Naive thymus-derived CD4-positive, alpha-beta T cell (primary cell): ENCODE results near the gene TNS3. TPM values are rescaled to one million over a fixed set of nuclear protein-coding genes. Genes with fewer than 3 reads are reported as not detected.

Source experiments
- ATAC-seq: fragments of 150-1000 bp; cut with Tn5 transposase; 2 replicates; pipeline ENCODE4 v1.10.0; 2021; ENCODE audit warnings: mild to moderate bottlenecking, moderate library complexity
- CTCF ChIA-PET: fragments of 350-600 bp; sonication (Branson Sonifier 250); formaldehyde crosslinking; loops from one replicate; lab custom pipeline; 2021; ENCODE audit warnings: antibody characterized with exemption; lab: Charles Lee
- POLR2A ChIA-PET: fragments of 350-600 bp; sonication (Branson Sonifier 250); formaldehyde crosslinking; loops from one replicate; lab custom pipeline; 2021; ENCODE audit warnings: antibody characterized with exemption, inconsistent platforms; lab: Charles Lee
- DNase-seq, 9 donors: peaks; one replicate each; pipeline versions ENCODE4 v3.0.0 to v3.0.0-alpha.2; 2020 to 2022; ENCODE audit warnings: mixed read lengths in 1 of 9
- H3K27ac ChIP-seq: one replicate; pipeline ENCODE4 v1.7.0; 2013; ENCODE audit warnings: mild to moderate bottlenecking, low read depth, low read length, moderate library complexity
- H3K27me3 ChIP-seq, 2 donors: one replicate each; pipeline ENCODE4 v1.7.0; 2013; ENCODE audit warnings: low read length in 2 of 2, mild to moderate bottlenecking in 2 of 2, moderate library complexity in 2 of 2; ENCODE audit not compliant: control insufficient read depth in 2 of 2, insufficient read depth in 2 of 2
- H3K36me3 ChIP-seq, 3 experiments: 1 replicate in 2 of 3; 2 replicates in 1 of 3; pipeline ENCODE4 v1.7.0; 2013; ENCODE audit warnings: low read length in 3 of 3, mild to moderate bottlenecking in 3 of 3, moderate library complexity in 1 of 3; ENCODE audit not compliant: insufficient read depth in 3 of 3, control insufficient read depth in 2 of 3
- H3K4me1 ChIP-seq, 2 donors: one replicate each; pipeline ENCODE4 v1.7.0; 2013; ENCODE audit warnings: low read length in 2 of 2, mild to moderate bottlenecking in 2 of 2, moderate library complexity in 1 of 2; ENCODE audit not compliant: control insufficient read depth in 2 of 2, insufficient read depth in 2 of 2
- H3K4me3 ChIP-seq: 2 replicates; pipeline ENCODE4 v1.7.0; 2013; ENCODE audit warnings: mild to moderate bottlenecking, low read length
- H3K9me3 ChIP-seq, 3 experiments: 1 replicate in 2 of 3; 2 replicates in 1 of 3; pipeline ENCODE4 v1.7.0; 2013; ENCODE audit warnings: low read length in 3 of 3; ENCODE audit not compliant: control insufficient read depth in 2 of 3
- H3K27ac Mint-ChIP-seq, 9 donors: one replicate each; pipeline ENCODE4 v1.8.0; 2020 to 2022; ENCODE audit warnings: mixed read lengths in 9 of 9, mild to moderate bottlenecking in 8 of 9, moderate library complexity in 5 of 9, inconsistent platforms in 2 of 9
- H3K27me3 Mint-ChIP-seq, 5 donors: one replicate each; pipeline ENCODE4 v1.8.0; 2021 to 2022; ENCODE audit warnings: mixed read lengths in 5 of 5, mild to moderate bottlenecking in 1 of 5
- H3K36me3 Mint-ChIP-seq, 5 donors: one replicate each; pipeline ENCODE4 v1.8.0; 2020 to 2022; ENCODE audit warnings: mixed read lengths in 5 of 5, mild to moderate bottlenecking in 3 of 5, inconsistent platforms in 1 of 5
- H3K4me1 Mint-ChIP-seq, 7 donors: one replicate each; pipeline ENCODE4 v1.8.0; 2020 to 2022; ENCODE audit warnings: mixed read lengths in 7 of 7, mild to moderate bottlenecking in 3 of 7, inconsistent platforms in 1 of 7
- H3K4me3 Mint-ChIP-seq, 10 donors: one replicate each; pipeline ENCODE4 v1.8.0; 2020 to 2022; ENCODE audit warnings: mild to moderate bottlenecking in 10 of 10, mixed read lengths in 10 of 10, moderate library complexity in 6 of 10, inconsistent platforms in 2 of 10
- H3K9me3 Mint-ChIP-seq, 11 donors: one replicate each; pipeline ENCODE4 v1.8.0; 2020 to 2022; ENCODE audit warnings: mixed read lengths in 11 of 11, mild to moderate bottlenecking in 4 of 11, inconsistent platforms in 1 of 11, moderate library complexity in 1 of 11
- intact Hi-C, 2 donors: fragments of 100-400 bp; cut with micrococcal nuclease; formaldehyde crosslinking; loops; one replicate each; pipeline ENCODE4 v1.15.1; 2023
- polyA plus RNA-seq, 2 donors: library from polyadenylated mRNA; unstranded; fragments of 300-500 nt; fragmentation: Illumina TruSeq; gene quantifications; one replicate each; pipeline ENCODE4 v1.2.3, GENCODE V29; 2021
- total RNA-seq, 6 experiments: library from RNA in 5 of 6; stranded (reverse) in 5 of 6; gene quantifications; 1 replicate in 5 of 6; 2 replicates in 1 of 6; pipeline ENCODE4 v1.2.3 and lab custom pipeline; 2021 to 2026

Gene TNS3
- total and polyA plus RNA-seq, 7 experiments from 2014 or later: 0.85 to 38.3 (median 2.6) TPM; not detected in 2

DNA sequence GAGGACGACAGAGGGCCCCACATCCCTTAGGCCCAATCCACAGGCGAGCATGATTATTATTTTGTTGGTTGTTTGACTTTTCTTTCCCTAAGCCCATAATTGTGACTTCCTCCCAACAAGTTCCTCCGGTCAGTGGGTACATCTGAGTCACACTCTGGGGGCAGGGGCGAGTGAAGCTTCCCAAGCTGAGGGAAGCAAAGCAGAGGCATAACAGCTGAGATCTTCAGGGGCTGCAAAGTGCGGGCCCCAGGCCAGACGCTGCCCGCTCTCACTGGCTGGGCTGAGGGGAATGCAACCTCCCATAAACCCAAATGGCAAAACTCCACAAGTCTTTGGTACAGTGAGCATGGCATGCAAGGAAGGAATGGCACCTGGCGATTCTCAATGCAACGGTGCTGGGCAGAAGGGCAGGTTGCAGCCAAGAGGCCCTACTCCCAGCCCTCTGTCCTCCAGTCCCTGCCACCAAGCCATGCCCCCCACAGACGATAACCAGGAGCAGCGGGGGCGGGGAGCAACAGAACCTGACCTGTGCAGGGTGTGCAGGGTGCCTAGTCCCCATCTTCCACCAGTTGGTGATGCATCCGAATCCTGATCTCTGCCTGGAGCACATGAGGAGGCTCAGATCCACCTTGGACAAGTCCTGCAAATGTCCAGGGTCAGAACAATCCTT lies 25.3 kb downstream of the TNS3 start:
- Mint-ChIP-seq H3K36me3 (no peaks in the 10 kb centered on the region), H3K9me3 (peaks cover 0 to 3% (median 0%) of the 10 kb centered on the region in 11 donors), H3K4me1 (peaks cover 0 to 1% (median 0%) of the 10 kb centered on the region in 7 donors), H3K27me3 (no peaks in the 10 kb centered on the region), H3K27ac (no peak overlapping the region), H3K4me3 (no peak overlapping the region)
- ChIA-PET POLR2A (no interaction called here), CTCF (no interaction called here)
- H3K36me3 ChIP-seq: no peaks in the 10 kb centered on the region
- peak; percentile 31 for ATAC-seq
- H3K4me1 ChIP-seq: no peaks in the 10 kb centered on the region
- H3K9me3 ChIP-seq: no peaks in the 10 kb centered on the region
- no peak for DNase-seq
- no peak overlapping the region for H3K4me3 ChIP-seq
- no peak overlapping the region for H3K27ac ChIP-seq
- intact Hi-C loops: no loop called here
- H3K27me3 ChIP-seq: no peaks in the 10 kb centered on the region

GRCh38 chr7:47553309-47553708 lies 28.6 kb downstream of the TNS3 start:
- no peak for ATAC-seq
- CTCF ChIA-PET: no interaction called here
- Histone ChIP-seq H3K27ac (no peak overlapping the region), H3K9me3 (no peaks in the 10 kb centered on the region), H3K27me3 (no peaks in the 10 kb centered on the region), H3K36me3 (no peaks in the 10 kb centered on the region), H3K4me3 (no peak overlapping the region), H3K4me1 (no peaks in the 10 kb centered on the region)
- no peaks in the 10 kb centered on the region for H3K27me3 Mint-ChIP-seq
- H3K9me3 Mint-ChIP-seq: peaks cover 0 to 2% (median 0%) of the 10 kb centered on the region in 11 donors
- no peak overlapping the region for H3K27ac Mint-ChIP-seq
- no peak for DNase-seq
- no peaks in the 10 kb centered on the region for H3K36me3 Mint-ChIP-seq
- POLR2A ChIA-PET: no interaction called here
- H3K4me3 Mint-ChIP-seq: no peak overlapping the region
- peaks cover 0 to 4% (median 0%) of the 10 kb centered on the region in 7 donors for H3K4me1 Mint-ChIP-seq
- intact Hi-C loops: no loop called here

DNA sequence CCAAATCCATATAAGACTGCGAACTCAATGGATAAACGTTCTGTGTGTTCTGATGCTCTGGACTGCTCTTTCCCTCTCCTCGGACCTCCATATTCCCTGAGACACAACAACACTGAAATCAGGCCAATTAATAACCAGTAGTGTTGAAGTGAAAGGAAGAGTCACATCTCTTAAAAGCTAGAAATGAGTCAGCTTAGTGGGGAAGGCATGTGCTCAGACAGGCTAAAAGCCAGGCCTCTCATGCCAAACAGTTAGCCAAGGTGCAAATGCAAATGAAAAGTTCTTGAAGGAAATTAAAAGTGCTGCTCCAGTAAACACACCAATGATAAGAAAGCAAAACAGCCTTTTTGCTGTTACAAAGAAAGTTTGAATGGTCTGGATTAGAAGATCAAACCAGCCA lies 29.3 kb downstream of the TNS3 start:
- no peaks in the 10 kb centered on the region for H3K36me3 Mint-ChIP-seq
- peaks cover 0 to 2% (median 0%) of the 10 kb centered on the region in 11 donors for H3K9me3 Mint-ChIP-seq
- H3K27ac Mint-ChIP-seq: no peak overlapping the region
- Histone ChIP-seq H3K4me1 (no peaks in the 10 kb centered on the region), H3K4me3 (no peak overlapping the region), H3K9me3 (no peaks in the 10 kb centered on the region), H3K36me3 (no peaks in the 10 kb centered on the region), H3K27me3 (no peaks in the 10 kb centered on the region), H3K27ac (no peak overlapping the region)
- H3K4me3 Mint-ChIP-seq: no peak overlapping the region
- no peaks in the 10 kb centered on the region for H3K27me3 Mint-ChIP-seq
- ChIA-PET CTCF (no interaction called here), POLR2A (no interaction called here)
- H3K4me1 Mint-ChIP-seq: peaks cover 0 to 4% (median 0%) of the 10 kb centered on the region in 7 donors
- ATAC-seq: no peak
- intact Hi-C loops: no loop called here
- DNase-seq: no peak

GRCh38 chr7:47551668-47552440 lies 30.1 kb downstream of the TNS3 start:
- Histone ChIP-seq H3K27me3 (no peaks in the 10 kb centered on the region), H3K36me3 (no peaks in the 10 kb centered on the region), H3K9me3 (no peaks in the 10 kb centered on the region), H3K4me1 (no peaks in the 10 kb centered on the region), H3K4me3 (no peak overlapping the region), H3K27ac (no peak overlapping the region)
- Mint-ChIP-seq H3K27ac (no peak overlapping the region), H3K36me3 (no peaks in the 10 kb centered on the region), H3K9me3 (peaks cover 0 to 2% (median 0%) of the 10 kb centered on the region in 11 donors), H3K4me1 (peaks cover 0 to 4% (median 0%) of the 10 kb centered on the region in 7 donors), H3K27me3 (no peaks in the 10 kb centered on the region), H3K4me3 (no peak overlapping the region)
- DNase-seq (no peak), ATAC-seq (no peak)
- CTCF ChIA-PET: no interaction called here
- POLR2A ChIA-PET: no interaction called here
- intact Hi-C loops: no loop called here

DNA sequence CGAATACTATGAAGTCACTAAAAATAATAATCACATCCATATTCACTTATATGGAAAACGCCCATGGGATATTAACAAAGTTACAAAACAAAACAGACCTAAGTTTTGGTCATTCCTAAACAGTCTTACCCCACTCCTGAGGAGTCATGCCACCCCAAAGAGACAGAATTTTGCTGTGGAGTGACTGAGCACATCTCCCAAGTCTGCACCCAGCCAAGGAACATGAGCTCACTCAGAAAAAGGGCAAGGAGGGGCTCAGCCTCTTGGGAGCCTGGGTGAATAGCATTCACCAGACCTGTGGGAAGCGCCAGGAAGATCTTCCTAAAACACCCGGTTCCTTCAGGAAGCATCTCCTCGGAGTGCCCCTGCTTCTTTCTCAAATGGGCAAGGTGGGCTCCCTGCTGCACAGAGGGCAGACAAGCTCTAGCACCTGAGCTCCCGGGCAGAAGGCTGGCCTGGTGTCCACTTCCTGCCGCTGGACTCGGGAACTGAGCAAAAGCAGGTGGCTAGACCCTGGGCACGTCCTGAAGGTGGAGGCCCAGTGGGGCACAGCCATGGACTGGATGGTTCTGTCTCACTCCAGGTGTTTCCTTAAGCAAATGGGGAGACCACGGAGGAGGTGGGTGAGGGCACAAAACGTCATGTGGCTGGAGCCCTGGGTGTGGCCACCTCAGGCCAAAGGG lies 31.0 kb downstream of the TNS3 start:
- Mint-ChIP-seq H3K36me3 (no peaks in the 10 kb centered on the region), H3K27me3 (no peaks in the 10 kb centered on the region), H3K9me3 (peaks cover 0 to 2% (median 0%) of the 10 kb centered on the region in 11 donors), H3K27ac (no peak overlapping the region), H3K4me3 (no peak overlapping the region), H3K4me1 (peaks cover 0 to 4% (median 0%) of the 10 kb centered on the region in 7 donors)
- intact Hi-C loops: no loop called here
- ChIA-PET POLR2A (no interaction called here), CTCF (no interaction called here)
- Histone ChIP-seq H3K9me3 (no peaks in the 10 kb centered on the region), H3K27me3 (no peaks in the 10 kb centered on the region), H3K4me1 (no peaks in the 10 kb centered on the region), H3K36me3 (no peaks in the 10 kb centered on the region), H3K4me3 (no peak overlapping the region), H3K27ac (no peak overlapping the region)
- DNase-seq (no peak), ATAC-seq (no peak)

DNA sequence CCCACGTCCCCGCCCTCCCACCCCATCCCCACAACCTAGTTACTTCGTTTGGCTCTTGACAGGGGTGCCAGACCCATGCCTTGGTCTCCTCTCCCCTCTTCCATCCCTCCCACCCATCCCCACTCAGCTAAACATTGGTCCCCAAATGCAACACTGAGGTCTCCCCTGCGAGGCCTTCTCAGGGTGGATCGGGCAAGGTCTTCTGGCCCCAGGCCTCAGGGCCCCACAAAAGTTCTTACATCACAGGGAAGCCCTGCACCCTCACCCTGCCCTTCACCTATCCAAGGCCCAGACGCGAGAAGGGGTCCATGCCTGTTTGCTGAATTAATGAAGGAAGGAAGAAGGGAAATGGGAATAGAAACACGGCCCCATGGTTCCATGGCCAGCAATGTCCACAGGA lies 32.0 kb downstream of the TNS3 start:
- H3K4me3 Mint-ChIP-seq: no peak overlapping the region
- Histone ChIP-seq H3K36me3 (no peaks in the 10 kb centered on the region), H3K27me3 (no peaks in the 10 kb centered on the region), H3K27ac (no peak overlapping the region), H3K4me3 (no peak overlapping the region), H3K9me3 (no peaks in the 10 kb centered on the region), H3K4me1 (no peaks in the 10 kb centered on the region)
- intact Hi-C loops: no loop called here
- ChIA-PET CTCF (no interaction called here), POLR2A (no interaction called here)
- H3K4me1 Mint-ChIP-seq: peaks cover 0 to 4% (median 0%) of the 10 kb centered on the region in 7 donors
- no peak for DNase-seq
- no peak for ATAC-seq
- peaks cover 0 to 2% (median 0%) of the 10 kb centered on the region in 11 donors for H3K9me3 Mint-ChIP-seq
- H3K27ac Mint-ChIP-seq: no peak overlapping the region
- H3K27me3 Mint-ChIP-seq: no peaks in the 10 kb centered on the region
- H3K36me3 Mint-ChIP-seq: no peaks in the 10 kb centered on the region
